Brain microvascular endothelial cell (primary cell): ENCODE results near the gene HOMER2.

ENCODE experiments used
- DNase-seq: peaks from one replicate; pipeline ENCODE4 v3.0.0-alpha.2; 2020
- H3K27ac ChIP-seq: fragments of 250-450 bp; sonication (Bioruptor Pico); 2 replicates; pipeline ENCODE4 v1.5.1; 2020; ENCODE audit warnings: mild to moderate bottlenecking, moderate library complexity
- H3K27me3 ChIP-seq: fragments of 250-450 bp; sonication (Bioruptor Pico); replicated peaks from 2 replicates; pipeline ENCODE4 v1.5.1; 2020; ENCODE audit warnings: mild to moderate bottlenecking
- H3K36me3 ChIP-seq: fragments of 250-450 bp; sonication (Bioruptor Pico); replicated peaks from 2 replicates; pipeline ENCODE4 v1.5.1; 2020; ENCODE audit warnings: mild to moderate bottlenecking
- H3K4me3 ChIP-seq: 2 replicates; pipeline ENCODE4 v1.5.1; 2011; ENCODE audit warnings: low read depth, mild to moderate bottlenecking, control low read depth, low read length, moderate library complexity
- CTCF ChIP-seq: IDR thresholded peaks from 2 replicates; pipeline ENCODE4 v1.5.1; 2011; ENCODE audit warnings: low read depth, mild to moderate bottlenecking, moderate library complexity, low read length, control low read depth, inconsistent platforms; ENCODE audit errors: missing control alignments
- in situ Hi-C: cut with HindIII; loops from 2 replicates; pipeline ENCODE4 v1.10.0; 2017; ENCODE audit warnings: low sequenced_read_pairs, low pct_ligation_motif_present

Gene HOMER2

GRCh38 chr15:82890995-82891390 is 61.5 kb downstream of the HOMER2 start:
- Histone ChIP-seq H3K27me3 (no peaks in the 10 kb centered on the region), H3K4me3 (no peak overlapping the region), H3K36me3 (no peaks in the 10 kb centered on the region), H3K27ac (no peak overlapping the region)
- in situ Hi-C loops: no loop called here
- TF ChIP-seq CTCF: no peak
- no peak for DNase-seq

GRCh38 chr15:82890338-82890994 is 62.1 kb downstream of the HOMER2 start:
- DNase-seq: no peak
- TF ChIP-seq CTCF: no peak
- no peak overlapping the region for H3K4me3 ChIP-seq
- H3K36me3 ChIP-seq: no peaks in the 10 kb centered on the region
- H3K27me3 ChIP-seq: no peaks in the 10 kb centered on the region
- no peak overlapping the region for H3K27ac ChIP-seq
- in situ Hi-C loops: no loop called here

DNA sequence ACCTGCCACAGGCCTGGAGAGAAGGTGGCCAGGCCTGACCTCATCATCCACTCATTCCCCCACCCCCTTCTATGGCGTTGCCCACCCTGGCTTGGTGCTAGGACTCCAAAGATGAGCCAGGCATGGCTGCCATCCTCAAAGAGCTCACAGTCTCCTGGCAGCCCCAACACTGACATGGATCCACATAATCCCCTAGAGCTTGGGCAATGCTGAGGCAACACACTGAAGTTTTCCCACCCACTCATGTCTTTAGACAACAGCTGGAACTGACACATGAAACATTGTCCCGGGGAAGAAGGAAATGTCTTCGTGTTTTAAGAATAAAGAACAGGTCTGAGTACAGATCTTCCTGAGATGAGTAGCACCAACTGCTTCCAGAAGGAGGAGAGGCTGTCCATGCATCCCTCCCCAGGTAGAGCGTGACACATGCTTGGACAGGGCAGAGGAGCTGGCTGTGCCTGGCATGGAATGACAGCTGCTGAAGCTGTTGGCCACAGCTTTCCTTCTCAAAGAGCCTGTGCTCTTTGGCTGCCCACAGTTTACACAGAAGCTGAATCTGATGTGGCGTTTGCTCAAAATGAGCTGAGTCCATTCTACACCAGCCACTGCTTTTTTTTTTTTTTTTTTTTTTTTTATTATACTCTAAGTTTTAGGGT is 70.1 kb downstream of the HOMER2 start:
- no peak for TF ChIP-seq CTCF
- Histone ChIP-seq H3K36me3 (no peaks in the 10 kb centered on the region), H3K27me3 (no peaks in the 10 kb centered on the region), H3K27ac (no peak overlapping the region), H3K4me3 (no peak overlapping the region)
- in situ Hi-C loops: no loop called here
- no peak for DNase-seq

DNA sequence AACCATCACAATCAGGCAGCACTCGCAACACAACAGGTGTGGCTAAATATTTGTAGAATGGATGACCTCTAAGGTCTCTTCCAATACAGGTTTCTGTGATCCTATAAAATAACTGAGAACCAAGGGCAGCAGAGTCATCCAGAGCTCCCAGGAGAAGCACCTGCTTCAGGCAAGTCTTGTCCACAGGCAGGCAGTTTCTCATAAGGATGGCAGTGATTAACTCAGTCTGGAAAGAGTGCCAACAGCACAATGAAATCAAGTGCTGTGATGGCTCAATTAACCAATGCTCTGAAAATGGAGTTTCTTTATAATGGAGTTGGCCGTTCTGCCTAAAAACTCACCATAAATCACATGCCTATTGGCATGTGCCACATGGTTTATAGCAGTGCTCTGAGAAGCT is 70.8 kb downstream of the HOMER2 start:
- H3K27me3 ChIP-seq: no peaks in the 10 kb centered on the region
- DNase-seq: no peak
- no peaks in the 10 kb centered on the region for H3K36me3 ChIP-seq
- no peak overlapping the region for H3K4me3 ChIP-seq
- in situ Hi-C loops: no loop called here
- TF ChIP-seq CTCF: no peak
- no peak overlapping the region for H3K27ac ChIP-seq

- in situ Hi-C loops: no loop called here
- H3K27ac ChIP-seq: no peak overlapping the region
- H3K4me3 ChIP-seq: no peak overlapping the region
- no peaks in the 10 kb centered on the region for H3K36me3 ChIP-seq
- TF ChIP-seq CTCF: no peak
- no peak for DNase-seq
- no peaks in the 10 kb centered on the region for H3K27me3 ChIP-seq
Observed at GRCh38 chr15:82880704-82881103, 71.8 kb downstream of the HOMER2 start.

DNA sequence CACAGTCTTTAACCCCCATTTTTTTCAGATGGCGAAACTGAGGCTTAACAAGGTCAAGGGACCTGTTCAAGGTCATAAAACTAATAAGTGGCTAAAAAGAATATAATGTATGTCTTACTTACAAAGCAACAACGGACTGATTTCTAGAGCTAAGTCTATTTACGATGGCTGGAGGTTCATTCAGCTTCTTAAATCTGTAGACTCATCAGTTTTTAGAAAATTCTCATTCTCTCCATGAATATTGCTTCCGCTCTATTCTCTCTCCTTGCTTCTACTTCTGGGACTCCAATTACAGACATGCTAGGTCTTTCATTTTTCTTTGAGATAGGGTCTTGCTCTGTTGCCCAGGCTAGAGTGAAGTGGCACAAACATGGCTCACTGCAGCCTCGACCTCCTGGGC is 74.2 kb downstream of the HOMER2 start:
- in situ Hi-C loops: no loop called here

More for the DNA sequence above, 74.2 kb downstream of the HOMER2 start:
- Histone ChIP-seq H3K27ac (no peak overlapping the region), H3K4me3 (no peak overlapping the region), H3K27me3 (no peaks in the 10 kb centered on the region), H3K36me3 (no peaks in the 10 kb centered on the region)
- no peak for TF ChIP-seq CTCF
- DNase-seq: no peak
